ENCODE data around the gene CATSPERZ.
"Not testable (repeated sequence)": the region's sequence is repeated elsewhere in the genome, so short reads cannot be mapped to it uniquely, and the experiment has no call there.

The CATSPERZ gene

DNA sequence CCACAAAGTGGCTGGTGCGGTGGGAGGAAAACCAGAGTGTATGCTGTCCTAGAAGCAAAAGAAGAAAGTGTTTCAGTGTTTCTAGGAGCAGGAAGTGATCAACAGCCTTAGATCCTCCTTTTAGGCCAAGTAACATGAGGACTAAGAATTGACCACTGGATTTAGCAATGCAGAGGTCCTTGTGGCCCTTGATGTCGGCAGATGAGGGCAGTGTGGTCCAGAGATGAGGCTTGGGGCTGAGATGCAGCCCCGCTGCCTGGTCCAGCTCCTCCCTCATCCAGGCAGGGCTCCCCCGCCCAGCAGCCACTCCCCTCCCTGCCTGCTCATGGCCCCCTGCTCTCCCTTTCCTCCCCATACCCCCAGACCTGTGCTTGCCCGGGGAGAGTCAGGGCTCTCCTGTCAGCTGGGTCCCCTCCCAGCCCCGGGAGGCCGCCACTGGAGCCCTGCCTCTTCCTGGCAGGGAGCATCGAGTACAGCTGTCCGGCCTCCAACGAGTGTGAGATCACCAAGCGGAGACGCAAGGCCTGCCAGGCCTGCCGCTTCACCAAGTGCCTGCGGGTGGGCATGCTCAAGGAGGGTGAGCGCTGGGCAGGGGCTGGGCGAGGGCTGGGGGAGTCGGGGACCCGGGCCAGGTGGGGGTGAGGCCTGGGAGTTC, 13.5 kb downstream of the CATSPERZ start:
- H3K4me2 ChIP-seq (ENCODE audit: low read depth, low read length, poor library complexity, severe bottlenecking) = no peak overlapping the region
- H3K36me3 ChIP-seq (ENCODE audit: insufficient read depth, low read length) = peaks cover 7% of the 10 kb centered on the region; the same call in 1 of the 2 replicates
- no peak overlapping the region for H3K9ac ChIP-seq (ENCODE audit: low read depth, low read length, poor library complexity, severe bottlenecking)
- H3F3A ChIP-seq (ENCODE audit: low read depth) = peaks cover 7% of the 10 kb centered on the region; the same call in 1 of the 2 replicates
- H3K27me3 ChIP-seq (ENCODE audit: insufficient read depth, low read length, poor library complexity, severe bottlenecking) = no peaks in the 10 kb centered on the region
- peaks cover 12% of the 10 kb centered on the region for H4K20me1 ChIP-seq (ENCODE audit: insufficient read depth, low read length, poor library complexity, severe bottlenecking)
- no peak overlapping the region for H3K4me3 ChIP-seq (ENCODE audit: low read length, poor library complexity, severe bottlenecking)
- H3K9me2 ChIP-seq (replicated peaks; ENCODE audit: low read depth, low read length) = no peaks in the 10 kb centered on the region
- H3K4me1 ChIP-seq (ENCODE audit: insufficient read depth, low read length, poor library complexity, severe bottlenecking) = peaks cover 3% of the 10 kb centered on the region
- no peaks in the 10 kb centered on the region for H3K9me3 ChIP-seq (ENCODE audit: insufficient read depth, low read depth, low read length)
- H2AFZ ChIP-seq (ENCODE audit: low read length) = no peak overlapping the region
- H3K79me2 ChIP-seq (ENCODE audit: insufficient read depth, low read length) = peaks cover 39% of the 10 kb centered on the region; the same call in 1 of the 2 replicates
- TF ChIP-seq EZH2phosphoT487 (IDR thresholded peaks at IDR 0.05; ENCODE audit: borderline replicate concordance) = no peak
- TF ChIP-seq, protein P1, sequence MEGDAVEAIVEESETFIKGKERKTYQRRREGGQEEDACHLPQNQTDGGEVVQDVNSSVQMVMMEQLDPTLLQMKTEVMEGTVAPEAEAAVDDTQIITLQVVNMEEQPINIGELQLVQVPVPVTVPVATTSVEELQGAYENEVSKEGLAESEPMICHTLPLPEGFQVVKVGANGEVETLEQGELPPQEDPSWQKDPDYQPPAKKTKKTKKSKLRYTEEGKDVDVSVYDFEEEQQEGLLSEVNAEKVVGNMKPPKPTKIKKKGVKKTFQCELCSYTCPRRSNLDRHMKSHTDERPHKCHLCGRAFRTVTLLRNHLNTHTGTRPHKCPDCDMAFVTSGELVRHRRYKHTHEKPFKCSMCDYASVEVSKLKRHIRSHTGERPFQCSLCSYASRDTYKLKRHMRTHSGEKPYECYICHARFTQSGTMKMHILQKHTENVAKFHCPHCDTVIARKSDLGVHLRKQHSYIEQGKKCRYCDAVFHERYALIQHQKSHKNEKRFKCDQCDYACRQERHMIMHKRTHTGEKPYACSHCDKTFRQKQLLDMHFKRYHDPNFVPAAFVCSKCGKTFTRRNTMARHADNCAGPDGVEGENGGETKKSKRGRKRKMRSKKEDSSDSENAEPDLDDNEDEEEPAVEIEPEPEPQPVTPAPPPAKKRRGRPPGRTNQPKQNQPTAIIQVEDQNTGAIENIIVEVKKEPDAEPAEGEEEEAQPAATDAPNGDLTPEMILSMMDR (conservative IDR thresholded peaks at IDR 0.05; ENCODE audit: low read length) = no peak

DNA sequence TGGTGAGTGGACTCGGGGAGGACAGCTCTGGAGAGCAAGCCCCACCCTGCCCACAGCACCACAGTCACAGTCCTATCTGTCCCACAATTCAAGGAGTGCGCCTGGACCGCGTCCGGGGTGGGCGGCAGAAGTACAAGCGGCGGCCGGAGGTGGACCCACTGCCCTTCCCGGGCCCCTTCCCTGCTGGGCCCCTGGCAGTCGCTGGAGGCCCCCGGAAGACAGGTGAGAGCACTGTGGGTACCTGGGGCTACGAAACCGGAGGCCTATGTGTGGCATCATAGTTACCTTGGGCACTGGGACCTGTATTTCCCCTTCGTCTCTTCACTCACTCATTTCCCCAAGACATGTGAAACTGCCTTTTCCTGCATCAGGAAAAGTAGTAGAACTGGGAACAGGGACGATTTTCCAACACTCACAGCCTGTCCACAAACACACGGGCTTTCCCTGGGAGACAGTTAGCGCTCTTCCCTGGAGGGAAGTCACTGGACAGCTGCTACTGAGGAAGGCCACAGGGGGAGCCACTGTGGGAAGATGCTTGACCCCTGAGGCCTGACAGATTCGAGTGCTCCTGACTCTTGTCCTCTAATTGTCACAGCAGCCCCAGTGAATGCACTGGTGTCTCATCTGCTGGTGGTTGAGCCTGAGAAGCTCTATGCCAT, 14.1 kb downstream of the CATSPERZ start:
- no peak overlapping the region for H3K4me2 ChIP-seq (ENCODE audit: low read depth, low read length, poor library complexity, severe bottlenecking)
- H3K9me3 ChIP-seq (ENCODE audit: insufficient read depth, low read depth, low read length) = no peaks in the 10 kb centered on the region
- no peaks in the 10 kb centered on the region for H3K27me3 ChIP-seq (ENCODE audit: insufficient read depth, low read length, poor library complexity, severe bottlenecking)
- H4K20me1 ChIP-seq (ENCODE audit: insufficient read depth, low read length, poor library complexity, severe bottlenecking) = peaks cover 12% of the 10 kb centered on the region
- H2AFZ ChIP-seq (ENCODE audit: low read length) = no peak overlapping the region
- no peak overlapping the region for H3K9ac ChIP-seq (ENCODE audit: low read depth, low read length, poor library complexity, severe bottlenecking)
- H3K9me2 ChIP-seq (replicated peaks; ENCODE audit: low read depth, low read length) = no peaks in the 10 kb centered on the region
- H3K4me1 ChIP-seq (ENCODE audit: insufficient read depth, low read length, poor library complexity, severe bottlenecking) = peaks cover 8% of the 10 kb centered on the region
- H3K36me3 ChIP-seq (ENCODE audit: insufficient read depth, low read length) = peaks cover 7% of the 10 kb centered on the region; the same call in 1 of the 2 replicates
- TF ChIP-seq, protein P1 (conservative IDR thresholded peaks at IDR 0.05; ENCODE audit: low read length) = peak; percentile 29; the same call in 1 of the 2 replicates
- no peak for TF ChIP-seq EZH2phosphoT487 (IDR thresholded peaks at IDR 0.05; ENCODE audit: borderline replicate concordance)
- peaks cover 45% of the 10 kb centered on the region for H3K79me2 ChIP-seq (ENCODE audit: insufficient read depth, low read length)
- H3F3A ChIP-seq (ENCODE audit: low read depth) = peaks cover 7% of the 10 kb centered on the region; the same call in 1 of the 2 replicates
- H3K4me3 ChIP-seq (ENCODE audit: low read length, poor library complexity, severe bottlenecking) = no peak overlapping the region

DNA sequence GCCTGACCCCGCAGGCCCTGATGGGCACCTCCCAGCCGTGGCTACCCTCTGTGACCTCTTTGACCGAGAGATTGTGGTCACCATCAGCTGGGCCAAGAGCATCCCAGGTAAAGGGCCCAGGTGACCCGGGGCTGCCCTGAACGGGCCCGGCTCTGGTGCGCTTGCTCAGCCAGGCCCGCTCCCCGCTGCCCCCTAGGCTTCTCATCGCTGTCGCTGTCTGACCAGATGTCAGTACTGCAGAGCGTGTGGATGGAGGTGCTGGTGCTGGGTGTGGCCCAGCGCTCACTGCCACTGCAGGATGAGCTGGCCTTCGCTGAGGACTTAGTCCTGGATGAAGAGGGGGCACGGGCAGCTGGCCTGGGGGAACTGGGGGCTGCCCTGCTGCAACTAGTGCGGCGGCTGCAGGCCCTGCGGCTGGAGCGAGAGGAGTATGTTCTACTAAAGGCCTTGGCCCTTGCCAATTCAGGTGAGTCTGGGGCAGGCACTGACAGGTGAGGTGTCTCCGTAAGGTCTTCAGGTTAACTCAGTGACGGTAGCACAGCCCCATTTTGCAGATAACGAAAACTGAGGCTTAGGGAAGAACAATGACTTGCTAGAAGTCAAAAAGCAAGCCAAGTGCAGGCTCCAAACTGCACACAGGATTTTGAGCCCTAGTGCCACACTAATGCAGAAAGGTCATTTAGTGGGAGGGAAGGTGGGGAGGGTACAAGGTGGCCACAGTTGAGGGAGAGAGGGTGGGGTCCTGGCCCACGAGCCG, 14.8 kb downstream of the CATSPERZ start:
- H2AFZ ChIP-seq (ENCODE audit: low read length) = no peak overlapping the region
- H3K4me1 ChIP-seq (ENCODE audit: insufficient read depth, low read length, poor library complexity, severe bottlenecking) = peaks cover 12% of the 10 kb centered on the region
- peaks cover 52% of the 10 kb centered on the region for H3K79me2 ChIP-seq (ENCODE audit: insufficient read depth, low read length)
- H3K4me2 ChIP-seq (ENCODE audit: low read depth, low read length, poor library complexity, severe bottlenecking) = no peak overlapping the region
- no peak overlapping the region for H3K9ac ChIP-seq (ENCODE audit: low read depth, low read length, poor library complexity, severe bottlenecking)
- H3K4me3 ChIP-seq (ENCODE audit: low read length, poor library complexity, severe bottlenecking) = no peak overlapping the region
- H4K20me1 ChIP-seq (ENCODE audit: insufficient read depth, low read length, poor library complexity, severe bottlenecking) = peaks cover 12% of the 10 kb centered on the region
- no peaks in the 10 kb centered on the region for H3K27me3 ChIP-seq (ENCODE audit: insufficient read depth, low read length, poor library complexity, severe bottlenecking)
- H3F3A ChIP-seq (ENCODE audit: low read depth) = peaks cover 7% of the 10 kb centered on the region; the same call in 1 of the 2 replicates
- no peak for TF ChIP-seq EZH2phosphoT487 (IDR thresholded peaks at IDR 0.05; ENCODE audit: borderline replicate concordance)
- TF ChIP-seq, protein P1 (conservative IDR thresholded peaks at IDR 0.05; ENCODE audit: low read length) = no peak
- peaks cover 7% of the 10 kb centered on the region; the same call in 1 of the 2 replicates for H3K36me3 ChIP-seq (ENCODE audit: insufficient read depth, low read length)
- H3K9me3 ChIP-seq (ENCODE audit: insufficient read depth, low read depth, low read length) = no peaks in the 10 kb centered on the region
- no peaks in the 10 kb centered on the region for H3K9me2 ChIP-seq (replicated peaks; ENCODE audit: low read depth, low read length)

DNA sequence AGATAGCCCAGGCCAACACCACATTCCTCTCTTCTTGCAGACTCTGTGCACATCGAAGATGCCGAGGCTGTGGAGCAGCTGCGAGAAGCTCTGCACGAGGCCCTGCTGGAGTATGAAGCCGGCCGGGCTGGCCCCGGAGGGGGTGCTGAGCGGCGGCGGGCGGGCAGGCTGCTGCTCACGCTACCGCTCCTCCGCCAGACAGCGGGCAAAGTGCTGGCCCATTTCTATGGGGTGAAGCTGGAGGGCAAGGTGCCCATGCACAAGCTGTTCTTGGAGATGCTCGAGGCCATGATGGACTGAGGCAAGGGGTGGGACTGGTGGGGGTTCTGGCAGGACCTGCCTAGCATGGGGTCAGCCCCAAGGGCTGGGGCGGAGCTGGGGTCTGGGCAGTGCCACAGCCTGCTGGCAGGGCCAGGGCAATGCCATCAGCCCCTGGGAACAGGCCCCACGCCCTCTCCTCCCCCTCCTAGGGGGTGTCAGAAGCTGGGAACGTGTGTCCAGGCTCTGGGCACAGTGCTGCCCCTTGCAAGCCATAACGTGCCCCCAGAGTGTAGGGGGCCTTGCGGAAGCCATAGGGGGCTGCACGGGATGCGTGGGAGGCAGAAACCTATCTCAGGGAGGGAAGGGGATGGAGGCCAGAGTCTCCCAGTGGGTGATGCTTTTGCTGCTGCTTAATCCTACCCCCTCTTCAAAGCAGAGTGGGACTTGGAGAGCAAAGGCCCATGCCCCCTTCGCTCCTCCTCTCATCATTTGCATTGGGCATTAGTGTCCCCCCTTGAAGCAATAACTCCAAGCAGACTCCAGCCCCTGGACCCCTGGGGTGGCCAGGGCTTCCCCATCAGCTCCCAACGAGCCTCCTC, 15.7 kb downstream of the CATSPERZ start:
- peaks cover 11% of the 10 kb centered on the region for H4K20me1 ChIP-seq (ENCODE audit: insufficient read depth, low read length, poor library complexity, severe bottlenecking)
- not testable (repeated sequence) for H3K9me3 ChIP-seq (ENCODE audit: insufficient read depth, low read depth, low read length); H3K9me2 ChIP-seq (replicated peaks; ENCODE audit: low read depth, low read length); H3K36me3 ChIP-seq (ENCODE audit: insufficient read depth, low read length); H3K27me3 ChIP-seq (ENCODE audit: insufficient read depth, low read length, poor library complexity, severe bottlenecking); H3F3A ChIP-seq (ENCODE audit: low read depth); H2AFZ ChIP-seq (ENCODE audit: low read length)
- H3K4me2 ChIP-seq (ENCODE audit: low read depth, low read length, poor library complexity, severe bottlenecking) = peak overlapping the region; percentile 57
- H3K9ac ChIP-seq (ENCODE audit: low read depth, low read length, poor library complexity, severe bottlenecking) = peak overlapping the region; percentile 77
- H3K79me2 ChIP-seq (ENCODE audit: insufficient read depth, low read length) = peaks cover 53% of the 10 kb centered on the region
- peak overlapping the region; percentile 72 for H3K4me3 ChIP-seq (ENCODE audit: low read length, poor library complexity, severe bottlenecking)
- peaks cover 17% of the 10 kb centered on the region for H3K4me1 ChIP-seq (ENCODE audit: insufficient read depth, low read length, poor library complexity, severe bottlenecking)
